Brain microvascular endothelial cell (primary cell): ENCODE data around the gene CSTF3.
A peak's percentile ranks its signal among the peaks of the same experiment; 100 is the strongest.

ENCODE experiments used
- DNase-seq: peaks from one replicate; pipeline ENCODE4 v3.0.0-alpha.2; 2020
- H3K27ac ChIP-seq: fragments of 250-450 bp; sonication (Bioruptor Pico); 2 replicates; pipeline ENCODE4 v1.5.1; 2020; ENCODE audit warnings: mild to moderate bottlenecking, moderate library complexity
- H3K27me3 ChIP-seq: fragments of 250-450 bp; sonication (Bioruptor Pico); replicated peaks from 2 replicates; pipeline ENCODE4 v1.5.1; 2020; ENCODE audit warnings: mild to moderate bottlenecking
- H3K36me3 ChIP-seq: fragments of 250-450 bp; sonication (Bioruptor Pico); replicated peaks from 2 replicates; pipeline ENCODE4 v1.5.1; 2020; ENCODE audit warnings: mild to moderate bottlenecking
- H3K4me3 ChIP-seq: 2 replicates; pipeline ENCODE4 v1.5.1; 2011; ENCODE audit warnings: low read depth, mild to moderate bottlenecking, control low read depth, low read length, moderate library complexity
- in situ Hi-C: cut with HindIII; loops from 2 replicates; pipeline ENCODE4 v1.10.0; 2017; ENCODE audit warnings: low sequenced_read_pairs, low pct_ligation_motif_present
- TF ChIP-seq, protein P1 (sequence below): IDR thresholded peaks from 2 replicates; pipeline ENCODE4 v1.5.1; 2011; ENCODE audit warnings: low read depth, mild to moderate bottlenecking, moderate library complexity, low read length, control low read depth, inconsistent platforms; ENCODE audit errors: missing control alignments

The CSTF3 gene

DNA sequence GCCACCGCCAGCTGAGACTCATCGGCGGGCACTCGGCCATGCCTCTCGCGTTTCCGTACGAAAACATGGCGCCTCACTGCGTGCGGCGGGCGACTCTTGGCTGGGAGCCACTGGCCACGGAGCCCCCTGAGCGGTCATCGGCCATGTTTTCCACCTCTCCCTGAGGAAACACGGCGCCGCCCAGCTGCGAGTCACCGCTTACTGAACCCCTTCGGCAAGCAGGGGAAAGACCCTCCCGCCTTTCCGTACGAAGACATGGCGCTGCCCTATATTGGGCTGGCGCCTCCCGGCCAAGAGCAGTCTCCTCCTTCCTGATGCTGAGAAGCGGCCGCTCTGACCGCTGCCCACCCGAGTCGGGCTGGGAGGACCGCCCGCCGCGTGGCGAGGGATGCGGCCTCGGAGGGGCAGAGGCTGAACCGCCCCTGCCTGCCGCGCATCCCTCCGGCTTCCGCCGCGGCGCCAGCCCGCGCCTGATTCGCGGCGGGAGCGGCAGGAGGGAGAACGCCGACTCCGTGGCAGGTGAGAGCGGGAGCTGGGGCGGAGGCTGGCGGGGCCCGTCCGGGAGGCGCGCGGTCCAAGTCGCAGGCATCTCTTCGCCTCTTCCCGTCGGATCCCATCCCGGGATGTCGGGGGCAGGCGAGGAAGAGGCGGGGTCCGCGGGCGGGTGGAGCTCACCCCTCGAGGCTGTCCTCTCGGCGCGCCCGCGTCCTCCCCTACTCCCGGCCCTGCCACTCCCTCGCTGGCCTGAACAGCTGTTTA, 121.8 kb downstream of the CSTF3 start, which contains the start of gene TCP11L1:
Gene TCP11L1 (plus strand): TSS at position 299 of the 759 bp plus-strand sequence. CDS start 4,202 bp downstream, outside the sequence.
- peak; percentile 89 for DNase-seq
- Histone ChIP-seq H3K27ac (peak within 1 kb of the TSS; percentile 94), H3K4me3 (peak within 1 kb of the TSS; percentile 89), H3K27me3 (no peaks in the 10 kb centered on the region), H3K36me3 (no peaks in the 10 kb centered on the region)
- TF ChIP-seq, protein P1, sequence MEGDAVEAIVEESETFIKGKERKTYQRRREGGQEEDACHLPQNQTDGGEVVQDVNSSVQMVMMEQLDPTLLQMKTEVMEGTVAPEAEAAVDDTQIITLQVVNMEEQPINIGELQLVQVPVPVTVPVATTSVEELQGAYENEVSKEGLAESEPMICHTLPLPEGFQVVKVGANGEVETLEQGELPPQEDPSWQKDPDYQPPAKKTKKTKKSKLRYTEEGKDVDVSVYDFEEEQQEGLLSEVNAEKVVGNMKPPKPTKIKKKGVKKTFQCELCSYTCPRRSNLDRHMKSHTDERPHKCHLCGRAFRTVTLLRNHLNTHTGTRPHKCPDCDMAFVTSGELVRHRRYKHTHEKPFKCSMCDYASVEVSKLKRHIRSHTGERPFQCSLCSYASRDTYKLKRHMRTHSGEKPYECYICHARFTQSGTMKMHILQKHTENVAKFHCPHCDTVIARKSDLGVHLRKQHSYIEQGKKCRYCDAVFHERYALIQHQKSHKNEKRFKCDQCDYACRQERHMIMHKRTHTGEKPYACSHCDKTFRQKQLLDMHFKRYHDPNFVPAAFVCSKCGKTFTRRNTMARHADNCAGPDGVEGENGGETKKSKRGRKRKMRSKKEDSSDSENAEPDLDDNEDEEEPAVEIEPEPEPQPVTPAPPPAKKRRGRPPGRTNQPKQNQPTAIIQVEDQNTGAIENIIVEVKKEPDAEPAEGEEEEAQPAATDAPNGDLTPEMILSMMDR: peak; percentile 8
- in situ Hi-C loops: no loop called here

DNA sequence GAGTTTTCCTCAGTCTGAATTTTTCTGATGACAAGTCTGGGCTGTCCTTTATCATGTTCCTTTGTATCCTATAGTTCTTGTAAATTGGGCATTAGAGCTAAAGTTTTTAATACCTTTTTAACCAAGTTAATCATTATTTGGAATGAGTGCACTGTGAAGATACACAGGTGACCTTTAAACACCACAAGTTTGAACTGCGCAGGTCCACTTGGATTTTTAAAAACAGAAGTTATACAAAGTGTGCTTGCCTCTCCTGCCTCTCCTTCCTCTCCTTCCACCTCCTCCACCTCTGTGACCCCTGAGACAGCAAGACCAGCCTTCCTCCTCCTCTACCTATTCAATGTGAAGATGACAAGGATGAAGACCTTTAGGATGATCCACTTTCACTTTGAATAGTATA, 126.3 kb downstream of the CSTF3 start:
- no peaks in the 10 kb centered on the region for H3K36me3 ChIP-seq
- in situ Hi-C loops: no loop called here
- no peaks in the 10 kb centered on the region for H3K27me3 ChIP-seq
- no peak for DNase-seq
- TF ChIP-seq, protein P1: no peak
- H3K4me3 ChIP-seq: no peak overlapping the region
- H3K27ac ChIP-seq: no peak overlapping the region
